Tibial nerve (tissue), 4 donors: ENCODE results near the gene DHX36. TPM values are rescaled to one million over a fixed set of nuclear protein-coding genes. Genes with fewer than 3 reads are reported as not detected.
A peak's percentile ranks its signal among the peaks of the same experiment; 100 is the strongest.

Experiments
- DNase-seq, 2 donors: peaks; one replicate each; pipeline ENCODE4 v3.0.0-alpha.2; 2019; ENCODE audit warnings: low spot score in 2 of 2
- H3K27ac ChIP-seq, 4 donors: fragments of 200-600 bp; sonication (generic) in 3 of 4; one replicate each; pipeline ENCODE4 v1.5.1; 2017 to 2019; ENCODE audit warnings: mild to moderate bottlenecking in 1 of 4
- H3K27me3 ChIP-seq, 2 donors: fragments of 200-600 bp; sonication (generic) in 1 of 2; one replicate each; pipeline versions ENCODE4 v1.5.1 to v1.6.0; 2017 to 2019
- H3K36me3 ChIP-seq, 3 donors: fragments of 200-600 bp; sonication (generic); one replicate each; pipeline ENCODE4 v1.5.1; 2018 to 2019
- H3K4me1 ChIP-seq, 4 donors: fragments of 200-600 bp; sonication (generic) in 3 of 4; one replicate each; pipeline ENCODE4 v1.5.1; 2017 to 2019
- H3K4me3 ChIP-seq, 4 donors: fragments of 200-600 bp; sonication (generic) in 3 of 4; one replicate each; pipeline ENCODE4 v1.5.1; 2017 to 2019; ENCODE audit warnings: mild to moderate bottlenecking in 1 of 4, moderate library complexity in 1 of 4
- H3K9me3 ChIP-seq, 4 donors: fragments of 200-600 bp; sonication (generic) in 3 of 4; one replicate each; pipeline ENCODE4 v1.5.1; 2017 to 2019
- CTCF ChIP-seq, 5 experiments: fragments of 200-600 bp in 3 of 5; fragments of 450-650 bp in 2 of 5; sonication (generic) in 3 of 5; IDR thresholded peaks; one replicate each; pipeline ENCODE4 v1.5.1; 2016 to 2019; ENCODE audit warnings: antibody characterized with exemption in 5 of 5, mild to moderate bottlenecking in 3 of 5, moderate library complexity in 2 of 5
- EP300 ChIP-seq, 2 donors: sonication (generic); formaldehyde crosslinking; IDR thresholded peaks; one replicate each; pipeline ENCODE4 v1.6.1; 2017; ENCODE audit warnings: antibody characterized with exemption in 2 of 2, mild to moderate bottlenecking in 1 of 2
- POLR2A ChIP-seq, 2 donors: fragments of 450-650 bp; IDR thresholded peaks; one replicate each; pipeline ENCODE4 v1.6.1; 2017; ENCODE audit warnings: antibody characterized with exemption in 2 of 2, mild to moderate bottlenecking in 2 of 2, moderate library complexity in 2 of 2
- WGBS, 2 donors: methylation state at CpG; one replicate each; pipeline ENCODE4 v1.1.5; 2018; 5-methylcytosine and 5-hydroxymethylcytosine counted together
- total RNA-seq, 4 donors: library from RNA; depleted of rRNA; stranded (reverse); fragments of >200 nt; gene quantifications; one replicate each; pipeline ENCODE4 v1.1.0, GENCODE V29; 2016

Gene DHX36
- total RNA-seq: 10 to 100 TPM; 60.6 to 73.5 (median 64.5) TPM

DNA sequence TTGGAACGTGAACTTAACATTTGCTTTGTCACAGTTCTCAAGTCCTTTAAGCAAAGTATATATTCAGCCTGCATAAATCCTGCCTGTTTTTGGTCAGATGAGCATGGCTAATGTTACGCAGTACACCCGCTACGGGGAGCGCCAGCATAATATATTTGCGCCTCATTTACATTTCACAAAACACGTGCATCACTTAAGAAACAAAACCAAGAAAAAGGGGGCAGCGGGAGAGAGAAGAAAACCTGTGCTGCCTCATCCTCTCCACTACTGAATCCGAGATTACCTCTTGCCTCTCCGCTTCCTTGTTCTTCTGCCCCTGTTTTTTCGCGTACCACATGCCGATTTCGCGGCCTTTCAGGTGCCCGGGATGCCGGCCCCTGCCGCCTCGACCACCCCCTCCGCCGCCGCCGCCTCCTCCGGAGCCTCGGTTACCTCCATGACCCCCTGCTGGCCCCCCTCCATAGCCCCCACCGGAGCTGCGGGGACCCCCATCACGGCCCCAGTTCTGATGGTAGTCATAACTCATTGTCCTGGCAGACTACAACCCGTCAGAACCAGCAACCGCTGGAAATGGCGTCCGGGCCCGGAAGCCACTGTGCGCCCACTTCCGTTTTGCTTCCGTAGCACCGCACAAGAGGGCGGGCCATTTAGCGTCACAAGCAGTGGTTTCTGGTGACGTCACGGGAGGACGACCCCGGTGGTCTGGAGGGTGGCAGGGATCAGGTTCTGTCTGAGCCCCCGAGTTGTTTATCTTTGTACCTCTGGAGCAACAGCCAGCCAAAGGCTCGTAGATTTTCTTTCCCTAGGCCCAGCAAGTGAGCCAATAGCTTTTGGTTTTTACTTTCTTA lies at the start of gene DHX36:
DHX36 (minus strand) TSS at position 597 of the 848 bp plus-strand sequence; CDS start at position 526, 71 bp downstream.
- Histone ChIP-seq H3K4me1 (peaks cover 0 to 51% (median 20%) of the 10 kb centered on the region in 4 donors), H3K4me3 (peak within 1 kb of the TSS; percentile 46 to 93 (median 70)), H3K27ac (peak within 1 kb of the TSS; percentile 79 to 98 (median 92)), H3K36me3 (no peaks in the 10 kb centered on the region), H3K9me3 (no peaks in the 10 kb centered on the region), H3K27me3 (no peaks in the 10 kb centered on the region)
- TF ChIP-seq EP300 (IDR thresholded peaks at IDR 0.05) (peak; percentile 65 to 91), POLR2A (IDR thresholded peaks at IDR 0.05) (peak; percentile 39 to 75), CTCF (IDR thresholded peaks at IDR 0.05) (peak in 1 of 5 experiments; percentile 18)
- 0 to 2% methylated on average over 35 to 44 of the region's 45 CpGs for WGBS, 2 donors
- peak; percentile 78 to 86 for DNase-seq

DNA sequence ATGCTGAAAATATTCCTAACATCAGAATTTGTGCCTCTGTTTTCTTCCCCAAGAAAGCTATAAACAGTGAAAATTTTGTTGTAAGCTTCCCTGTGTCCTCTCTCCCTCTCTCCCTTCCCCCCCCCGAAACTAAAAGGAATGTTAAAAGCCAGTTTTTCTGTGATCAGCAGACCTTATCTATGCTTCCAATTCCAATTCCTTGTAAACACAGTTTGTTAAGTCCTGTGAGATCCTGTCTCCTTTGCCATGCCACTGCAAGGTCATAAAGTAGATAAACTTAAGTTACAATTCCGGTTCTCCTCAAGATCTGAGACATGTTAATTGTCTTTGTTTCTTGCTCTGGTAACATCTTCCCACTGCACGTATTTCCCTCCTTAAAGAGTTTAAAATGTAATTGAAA lies 42.9 kb upstream of the DHX36 start:
- Histone ChIP-seq H3K9me3 (peaks cover 0 to 12% (median 0%) of the 10 kb centered on the region in 4 donors), H3K27me3 (no peaks in the 10 kb centered on the region)
- 28 to 30% methylated on average over 3 of the region's 3 CpGs for WGBS, 2 donors

GRCh38 chr3:154364849-154365248 lies 40.6 kb upstream of the DHX36 start:
- no peaks in the 10 kb centered on the region for H3K27me3 ChIP-seq
- DNase-seq: no peak
- H3K9me3 ChIP-seq: peaks cover 0 to 12% (median 0%) of the 10 kb centered on the region in 4 donors
- H3K4me1 ChIP-seq: no peaks in the 10 kb centered on the region
- no peak overlapping the region for H3K27ac ChIP-seq
- no peaks in the 10 kb centered on the region for H3K36me3 ChIP-seq
- H3K4me3 ChIP-seq: no peak overlapping the region
- no peak for TF ChIP-seq POLR2A (IDR thresholded peaks at IDR 0.05)
- no peak for TF ChIP-seq CTCF (IDR thresholded peaks at IDR 0.05)
- TF ChIP-seq EP300 (IDR thresholded peaks at IDR 0.05): no peak

More for the DNA sequence above, 42.9 kb upstream of the DHX36 start:
- no peaks in the 10 kb centered on the region for H3K4me1 ChIP-seq
- no peaks in the 10 kb centered on the region for H3K36me3 ChIP-seq
- H3K27ac ChIP-seq: no peak overlapping the region
- no peak for TF ChIP-seq EP300 (IDR thresholded peaks at IDR 0.05)
- no peak for TF ChIP-seq CTCF (IDR thresholded peaks at IDR 0.05)
- TF ChIP-seq POLR2A (IDR thresholded peaks at IDR 0.05): no peak
- DNase-seq: no peak
- no peak overlapping the region for H3K4me3 ChIP-seq

DNA sequence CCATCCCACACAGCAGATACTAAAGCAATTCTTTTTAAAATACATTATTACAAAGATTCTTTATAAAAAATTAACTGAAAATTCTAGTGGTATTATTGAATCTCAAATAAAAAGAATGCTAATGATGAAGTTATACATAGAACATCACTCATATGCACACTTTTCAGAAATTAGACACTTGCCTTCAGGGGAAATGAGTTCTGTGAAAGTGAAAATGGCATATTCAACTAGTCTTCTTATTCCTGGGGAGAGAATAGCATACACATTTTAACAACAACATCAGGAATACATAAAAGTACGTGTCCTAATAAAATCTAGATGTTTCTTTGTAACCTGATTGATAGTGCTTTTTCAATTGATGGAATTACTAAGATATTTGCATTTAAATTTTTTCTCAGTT lies 36.8 kb upstream of the DHX36 start:
- WGBS, 2 donors: 62 to 83% methylated on average over 1 of the region's 1 CpG
- no peaks in the 10 kb centered on the region for H3K36me3 ChIP-seq
- H3K27me3 ChIP-seq: no peaks in the 10 kb centered on the region
- no peak overlapping the region for H3K4me3 ChIP-seq
- peaks cover 0 to 12% (median 0%) of the 10 kb centered on the region in 4 donors for H3K9me3 ChIP-seq
- DNase-seq: no peak
- TF ChIP-seq EP300 (IDR thresholded peaks at IDR 0.05) (no peak), POLR2A (IDR thresholded peaks at IDR 0.05) (no peak), CTCF (IDR thresholded peaks at IDR 0.05) (no peak)
- H3K4me1 ChIP-seq: no peaks in the 10 kb centered on the region
- no peak overlapping the region for H3K27ac ChIP-seq

GRCh38 chr3:154356009-154356408 lies 31.7 kb upstream of the DHX36 start:
- no peak for DNase-seq
- TF ChIP-seq EP300 (IDR thresholded peaks at IDR 0.05): no peak
- TF ChIP-seq CTCF (IDR thresholded peaks at IDR 0.05): no peak
- no peak for TF ChIP-seq POLR2A (IDR thresholded peaks at IDR 0.05)
- no peak overlapping the region for H3K27ac ChIP-seq
- no peaks in the 10 kb centered on the region for H3K36me3 ChIP-seq
- 61 to 90% methylated on average over 1 of the region's 1 CpG for WGBS, 2 donors
- H3K4me1 ChIP-seq: no peaks in the 10 kb centered on the region
- no peaks in the 10 kb centered on the region for H3K9me3 ChIP-seq
- no peaks in the 10 kb centered on the region for H3K27me3 ChIP-seq
- no peak overlapping the region for H3K4me3 ChIP-seq
